Activated naive CD8-positive, alpha-beta T cell treated with anti-CD3 and anti-CD28 coated beads, Interleukin-2, amount 50 U/mL, for 24 hours (primary cell): Measurements from ENCODE around the gene MGP.

Experiments
- ATAC-seq: fragments of 150-1000 bp; cut with Tn5 transposase; one replicate; pipeline ENCODE4 v1.10.0; 2021
- DNase-seq: peaks from one replicate; pipeline ENCODE4 v3.0.0; 2021
- H3K27ac Mint-ChIP-seq: one replicate; pipeline ENCODE4 v1.8.0; 2021; ENCODE audit warnings: mild to moderate bottlenecking, mixed read lengths
- H3K27me3 Mint-ChIP-seq: one replicate; pipeline ENCODE4 v1.8.0; 2021; ENCODE audit warnings: mixed read lengths
- H3K36me3 Mint-ChIP-seq: one replicate; pipeline ENCODE4 v1.8.0; 2021; ENCODE audit warnings: low read depth, mixed read lengths
- H3K4me1 Mint-ChIP-seq: one replicate; pipeline ENCODE4 v1.8.0; 2021; ENCODE audit warnings: mixed read lengths
- H3K4me3 Mint-ChIP-seq: one replicate; pipeline ENCODE4 v1.8.0; 2021; ENCODE audit warnings: mild to moderate bottlenecking, moderate library complexity, mixed read lengths
- H3K9me3 Mint-ChIP-seq: one replicate; pipeline ENCODE4 v1.8.0; 2021; ENCODE audit warnings: mixed read lengths

MGP gene

GRCh38 chr12:14885718-14886221, at the start of gene MGP:
MGP (minus strand) TSS chr12:14885854; CDS start chr12:14885791, 63 bp downstream.
- Mint-ChIP-seq H3K4me1 (peaks cover 38% of the 10 kb centered on the region), H3K27ac (peak within 1 kb of the TSS; percentile 33), H3K4me3 (peak within 1 kb of the TSS; percentile 46), H3K36me3 (no peaks in the 10 kb centered on the region), H3K27me3 (peaks cover 10% of the 10 kb centered on the region), H3K9me3 (no peaks in the 10 kb centered on the region)
- ATAC-seq (no peak), DNase-seq (no peak)

GRCh38 chr12:14935031-14935430, 49.4 kb upstream of the MGP start:
- peaks cover 37% of the 10 kb centered on the region for H3K4me1 Mint-ChIP-seq
- H3K27ac Mint-ChIP-seq: no peak overlapping the region
- H3K27me3 Mint-ChIP-seq: no peaks in the 10 kb centered on the region
- ATAC-seq: no peak
- H3K36me3 Mint-ChIP-seq: peaks cover 45% of the 10 kb centered on the region
- DNase-seq: no peak
- H3K4me3 Mint-ChIP-seq: no peak overlapping the region
- H3K9me3 Mint-ChIP-seq: no peaks in the 10 kb centered on the region

- Mint-ChIP-seq H3K27ac (no peak overlapping the region), H3K27me3 (no peaks in the 10 kb centered on the region), H3K4me3 (no peak overlapping the region), H3K9me3 (no peaks in the 10 kb centered on the region), H3K36me3 (peaks cover 40% of the 10 kb centered on the region), H3K4me1 (peaks cover 32% of the 10 kb centered on the region)
- DNase-seq (no peak), ATAC-seq (no peak)
Observed at GRCh38 chr12:14934511-14934910, 48.9 kb upstream of the MGP start.

GRCh38 chr12:14931791-14932560, 46.3 kb upstream of the MGP start:
- no peak for ATAC-seq
- no peaks in the 10 kb centered on the region for H3K9me3 Mint-ChIP-seq
- no peak overlapping the region for H3K27ac Mint-ChIP-seq
- no peak overlapping the region for H3K4me3 Mint-ChIP-seq
- H3K4me1 Mint-ChIP-seq: peaks cover 9% of the 10 kb centered on the region
- H3K27me3 Mint-ChIP-seq: no peaks in the 10 kb centered on the region
- no peak for DNase-seq
- peaks cover 32% of the 10 kb centered on the region for H3K36me3 Mint-ChIP-seq

GRCh38 chr12:14931359-14931758, 45.7 kb upstream of the MGP start:
- no peak overlapping the region for H3K4me3 Mint-ChIP-seq
- no peaks in the 10 kb centered on the region for H3K9me3 Mint-ChIP-seq
- no peak for DNase-seq
- no peak overlapping the region for H3K27ac Mint-ChIP-seq
- peaks cover 28% of the 10 kb centered on the region for H3K36me3 Mint-ChIP-seq
- no peaks in the 10 kb centered on the region for H3K27me3 Mint-ChIP-seq
- no peak for ATAC-seq
- H3K4me1 Mint-ChIP-seq: peaks cover 4% of the 10 kb centered on the region

- Mint-ChIP-seq H3K27me3 (no peaks in the 10 kb centered on the region), H3K4me3 (no peak overlapping the region), H3K9me3 (no peaks in the 10 kb centered on the region), H3K4me1 (peaks cover 4% of the 10 kb centered on the region), H3K36me3 (peaks cover 25% of the 10 kb centered on the region), H3K27ac (no peak overlapping the region)
- no peak for ATAC-seq
- no peak for DNase-seq
Observed at GRCh38 chr12:14930299-14930698, 44.6 kb upstream of the MGP start.

- H3K9me3 Mint-ChIP-seq: no peaks in the 10 kb centered on the region
- ATAC-seq (no peak), DNase-seq (no peak)
- H3K4me1 Mint-ChIP-seq: peaks cover 4% of the 10 kb centered on the region
- H3K36me3 Mint-ChIP-seq: peaks cover 19% of the 10 kb centered on the region
- H3K4me3 Mint-ChIP-seq: no peak overlapping the region
- H3K27ac Mint-ChIP-seq: no peak overlapping the region
- no peaks in the 10 kb centered on the region for H3K27me3 Mint-ChIP-seq
Observed at GRCh38 chr12:14928931-14929330, 43.3 kb upstream of the MGP start.

- Mint-ChIP-seq H3K4me1 (no peaks in the 10 kb centered on the region), H3K36me3 (peaks cover 9% of the 10 kb centered on the region), H3K27me3 (no peaks in the 10 kb centered on the region), H3K9me3 (peaks cover 3% of the 10 kb centered on the region), H3K4me3 (no peak overlapping the region), H3K27ac (no peak overlapping the region)
- ATAC-seq (no peak), DNase-seq (no peak)
Observed at GRCh38 chr12:14927267-14927666, 41.6 kb upstream of the MGP start.

GRCh38 chr12:14924541-14924940, 38.9 kb upstream of the MGP start:
- Mint-ChIP-seq H3K9me3 (peaks cover 4% of the 10 kb centered on the region), H3K27me3 (no peaks in the 10 kb centered on the region), H3K36me3 (peaks cover 10% of the 10 kb centered on the region), H3K4me1 (peaks cover 18% of the 10 kb centered on the region), H3K4me3 (no peak overlapping the region), H3K27ac (no peak overlapping the region)
- ATAC-seq (no peak), DNase-seq (no peak)

GRCh38 chr12:14923944-14924343, 38.3 kb upstream of the MGP start:
- Mint-ChIP-seq H3K4me1 (peaks cover 18% of the 10 kb centered on the region), H3K27ac (no peak overlapping the region), H3K4me3 (no peak overlapping the region), H3K36me3 (peaks cover 14% of the 10 kb centered on the region), H3K9me3 (peaks cover 4% of the 10 kb centered on the region), H3K27me3 (no peaks in the 10 kb centered on the region)
- ATAC-seq (no peak), DNase-seq (no peak)

GRCh38 chr12:14921218-14921617, 35.6 kb upstream of the MGP start:
- no peaks in the 10 kb centered on the region for H3K27me3 Mint-ChIP-seq
- H3K4me1 Mint-ChIP-seq: peaks cover 18% of the 10 kb centered on the region
- peak overlapping the region; percentile 43 for H3K27ac Mint-ChIP-seq
- DNase-seq (no peak), ATAC-seq (no peak)
- H3K4me3 Mint-ChIP-seq: no peak overlapping the region
- peaks cover 22% of the 10 kb centered on the region for H3K36me3 Mint-ChIP-seq
- H3K9me3 Mint-ChIP-seq: peaks cover 4% of the 10 kb centered on the region

GRCh38 chr12:14920475-14921126, 34.9 kb upstream of the MGP start:
- ATAC-seq (peak; percentile 68), DNase-seq (no peak)
- Mint-ChIP-seq H3K27me3 (no peaks in the 10 kb centered on the region), H3K9me3 (peaks cover 4% of the 10 kb centered on the region), H3K27ac (peak overlapping the region; percentile 43), H3K4me3 (no peak overlapping the region), H3K4me1 (peaks cover 18% of the 10 kb centered on the region), H3K36me3 (peaks cover 22% of the 10 kb centered on the region)

GRCh38 chr12:14919455-14919854, 33.8 kb upstream of the MGP start:
- H3K27me3 Mint-ChIP-seq: no peaks in the 10 kb centered on the region
- H3K36me3 Mint-ChIP-seq: peaks cover 24% of the 10 kb centered on the region
- ATAC-seq (no peak), DNase-seq (no peak)
- H3K9me3 Mint-ChIP-seq: peaks cover 4% of the 10 kb centered on the region
- H3K4me3 Mint-ChIP-seq: no peak overlapping the region
- no peak overlapping the region for H3K27ac Mint-ChIP-seq
- peaks cover 26% of the 10 kb centered on the region for H3K4me1 Mint-ChIP-seq

GRCh38 chr12:14915736-14916135, 30.1 kb upstream of the MGP start:
- Mint-ChIP-seq H3K27me3 (no peaks in the 10 kb centered on the region), H3K4me1 (peaks cover 35% of the 10 kb centered on the region), H3K9me3 (no peaks in the 10 kb centered on the region), H3K36me3 (peaks cover 35% of the 10 kb centered on the region), H3K27ac (no peak overlapping the region), H3K4me3 (no peak overlapping the region)
- ATAC-seq: no peak
- no peak for DNase-seq

- Mint-ChIP-seq H3K27ac (no peak overlapping the region), H3K36me3 (peaks cover 25% of the 10 kb centered on the region)
- no peak for DNase-seq
Observed at GRCh38 chr12:14913381-14913781, 27.7 kb upstream of the MGP start.

More at GRCh38 chr12:14913381-14913781, 27.7 kb upstream of the MGP start:
- no peak for ATAC-seq
- Mint-ChIP-seq H3K9me3 (no peaks in the 10 kb centered on the region), H3K4me3 (no peak overlapping the region), H3K4me1 (peaks cover 41% of the 10 kb centered on the region), H3K27me3 (no peaks in the 10 kb centered on the region)
